HG03175 (cell line): Measurements from ENCODE around the gene KANK2.

Experiments
- ATAC-seq: cut with Tn5 transposase; IDR thresholded peaks from one replicate; pipeline ENCODE4 v1.9.1; 2021; ENCODE audit warnings: mild to moderate bottlenecking, moderate library complexity; ENCODE audit not compliant: unreplicated experiment

KANK2 gene

GRCh38 chr19:11226716-11227166, 29.4 kb upstream of the KANK2 start:
- ATAC-seq: no peak

GRCh38 chr19:11225815-11226214, 28.5 kb upstream of the KANK2 start:
- ATAC-seq: no peak

GRCh38 chr19:11225172-11225571, 27.8 kb upstream of the KANK2 start:
- ATAC-seq: no peak

DNA sequence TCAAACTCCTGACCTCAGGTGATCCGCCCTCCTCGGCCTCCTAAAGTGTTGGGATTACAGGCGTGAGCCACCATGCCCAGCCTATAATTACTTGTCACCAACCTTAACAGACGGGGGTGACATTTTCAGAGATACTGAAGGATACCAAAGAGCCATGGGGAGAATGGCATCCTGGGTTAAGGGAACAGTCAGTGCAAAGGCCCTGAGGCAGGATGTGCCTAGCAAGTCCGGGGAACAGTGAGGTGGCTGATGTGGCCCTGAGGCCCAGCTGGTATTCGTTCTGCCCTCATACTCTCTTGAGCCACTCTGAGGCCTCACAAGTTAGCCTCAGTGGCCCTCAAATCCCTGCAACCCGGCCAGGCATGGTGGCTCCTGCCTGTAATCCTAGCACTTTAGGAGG, 27.1 kb upstream of the KANK2 start:
- ATAC-seq: no peak

- ATAC-seq: no peak
Measured at GRCh38 chr19:11223200-11223599, 25.9 kb upstream of the KANK2 start.

GRCh38 chr19:11221082-11221598, 23.8 kb upstream of the KANK2 start:
- no peak for ATAC-seq

DNA sequence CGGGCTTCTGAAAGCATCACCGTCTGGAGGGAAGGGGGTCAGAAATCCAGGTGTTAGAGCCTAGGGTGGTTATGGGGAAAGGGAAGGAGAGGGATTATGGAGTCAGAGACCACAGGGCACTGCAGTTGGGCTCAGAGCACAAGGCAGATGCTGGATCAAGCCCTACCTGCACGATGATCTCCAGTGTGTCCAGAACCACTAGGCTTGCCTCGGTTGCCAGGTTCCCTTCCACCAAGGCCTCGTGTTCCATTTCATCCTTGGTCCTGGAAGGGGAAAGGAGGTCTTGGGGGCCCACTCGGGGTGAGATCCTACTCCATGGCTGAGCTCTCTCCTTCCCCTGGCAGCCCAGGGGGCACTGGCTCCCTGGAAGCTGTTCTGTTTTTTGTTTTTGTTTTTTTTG, 17.0 kb upstream of the KANK2 start:
- ATAC-seq: no peak

DNA sequence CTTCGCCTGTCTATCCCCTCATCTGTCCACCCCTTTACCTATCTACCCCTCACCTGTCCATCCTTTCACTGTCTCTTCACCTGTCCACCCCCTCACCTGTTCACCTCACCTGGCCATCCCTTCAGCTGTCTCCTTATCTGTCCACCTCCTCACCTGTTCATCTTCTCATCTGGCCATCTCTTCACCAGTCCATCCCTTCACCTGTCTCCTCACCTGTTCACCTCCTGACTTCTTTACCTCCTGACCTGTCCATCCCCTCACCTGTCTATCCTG, 13.2 kb upstream of the KANK2 start:
- no peak for ATAC-seq

DNA sequence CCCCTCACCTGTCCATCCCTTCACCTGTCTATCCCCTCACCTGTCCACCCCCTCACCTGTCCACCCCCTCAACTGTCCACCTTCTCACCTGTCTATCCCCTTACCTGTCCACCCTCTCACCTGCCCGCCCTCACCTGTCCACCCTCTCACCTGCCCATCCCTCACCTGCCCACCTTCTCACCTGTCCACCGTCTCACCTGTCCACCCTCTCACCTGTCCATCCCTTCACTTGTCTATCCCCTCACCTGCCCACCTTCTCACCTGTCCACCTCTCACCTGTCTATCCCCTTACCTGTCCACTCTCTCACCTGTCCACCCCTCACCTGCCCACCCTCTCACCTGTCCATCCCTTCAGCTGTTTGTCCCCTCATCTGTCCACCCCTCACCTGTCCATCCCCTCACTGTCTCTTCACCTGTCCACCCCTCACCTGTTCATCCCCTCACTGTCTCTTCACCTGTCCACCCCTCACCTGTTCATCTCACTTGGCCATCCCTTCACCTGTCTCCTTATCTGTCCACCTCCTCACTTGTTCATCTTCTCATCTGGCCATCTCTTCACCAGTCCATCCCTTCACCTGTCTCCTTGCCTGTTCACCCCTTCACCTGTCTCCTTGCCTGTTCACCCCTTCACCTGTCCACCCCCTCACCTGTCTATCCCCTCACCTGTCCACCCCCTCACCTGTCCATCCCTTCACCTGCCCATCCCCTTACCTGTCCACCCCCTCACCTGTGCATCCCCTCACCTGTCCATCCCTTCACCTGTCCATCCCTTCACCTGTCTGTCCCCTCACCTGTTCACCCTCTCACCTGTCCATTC, 12.7 kb upstream of the KANK2 start:
- no peak for ATAC-seq

- ATAC-seq: no peak
Measured at GRCh38 chr19:11208561-11209471, 11.5 kb upstream of the KANK2 start.

DNA sequence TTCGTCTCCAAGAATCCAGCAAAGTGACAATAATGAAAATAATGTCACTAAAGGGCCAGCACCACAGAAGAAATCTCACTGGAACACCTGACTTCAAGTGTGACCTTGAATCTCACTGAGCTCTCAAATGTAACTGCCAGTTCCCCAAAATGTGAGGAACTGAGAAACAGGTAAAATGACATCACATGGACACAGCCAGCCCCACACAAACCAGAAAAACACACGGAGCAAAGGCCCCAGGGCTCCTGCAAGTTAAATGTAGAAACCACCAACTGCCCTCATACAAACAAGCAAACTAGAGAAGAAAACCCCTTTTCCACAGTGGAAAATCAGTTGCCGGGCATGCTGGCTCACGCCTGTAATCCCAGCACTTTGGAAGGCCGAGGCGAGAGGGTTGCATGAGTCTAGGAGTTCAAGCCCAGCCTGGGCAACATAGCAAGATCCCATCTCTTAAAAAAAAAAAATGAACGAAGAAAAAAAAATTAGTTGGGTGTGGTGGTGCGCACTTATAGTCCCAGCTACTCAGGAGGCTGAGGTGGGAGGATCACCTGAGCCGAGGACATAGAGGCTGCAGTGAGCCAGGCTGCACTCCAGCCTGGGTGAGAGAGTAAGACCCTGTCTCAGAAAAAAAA, 8.7 kb upstream of the KANK2 start:
- peak; percentile 41 for ATAC-seq

DNA sequence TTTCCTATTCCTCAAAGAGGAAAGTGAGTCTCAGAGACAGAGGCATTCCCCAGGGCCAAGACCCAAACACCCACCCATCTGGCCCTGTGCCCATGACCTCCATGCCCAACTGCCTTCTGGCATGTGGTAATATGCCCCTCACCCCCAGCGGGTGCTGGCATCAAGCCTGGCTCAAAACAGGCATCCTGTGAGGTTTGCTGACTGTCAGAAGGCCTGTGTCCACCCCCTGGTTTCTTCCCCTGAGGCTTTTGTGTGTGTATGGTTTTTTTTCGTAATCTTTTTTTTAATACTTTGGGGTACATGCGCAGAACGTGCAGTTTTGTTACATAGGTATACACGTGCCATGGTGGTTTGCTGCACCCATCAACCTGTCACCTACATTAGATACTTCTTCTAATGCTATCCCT, 7.6 kb upstream of the KANK2 start:
- no peak for ATAC-seq

DNA sequence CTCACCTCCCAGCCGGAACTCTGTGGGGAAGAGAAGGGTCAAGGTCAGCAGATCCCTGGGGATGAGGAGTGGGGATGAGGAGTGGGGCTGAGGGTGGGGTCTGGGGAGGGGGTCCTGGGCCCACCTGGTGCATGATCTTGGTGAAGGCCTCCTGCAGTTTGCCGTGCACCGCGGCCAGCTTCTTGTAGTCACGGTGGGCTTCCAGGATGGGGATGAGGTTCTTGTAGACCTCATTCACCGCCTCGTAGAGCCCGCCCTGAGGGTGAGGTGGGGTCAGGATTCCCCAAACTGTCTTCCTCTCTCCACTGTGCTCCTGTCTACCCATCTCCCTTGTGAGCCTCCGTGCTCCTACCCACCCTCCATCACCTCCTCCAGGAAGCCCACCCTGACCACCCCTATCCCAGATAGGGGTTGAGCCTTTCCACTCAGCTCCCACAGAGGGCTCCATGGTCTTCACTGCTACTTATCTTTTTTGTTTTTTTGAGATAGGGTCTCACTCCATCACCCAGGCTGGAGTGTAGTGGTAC, 6.8 kb upstream of the KANK2 start:
- no peak for ATAC-seq

GRCh38 chr19:11203194-11204075, 6.1 kb upstream of the KANK2 start:
- no peak for ATAC-seq

- no peak for ATAC-seq
Measured at GRCh38 chr19:11202488-11203193, 5.3 kb upstream of the KANK2 start.

DNA sequence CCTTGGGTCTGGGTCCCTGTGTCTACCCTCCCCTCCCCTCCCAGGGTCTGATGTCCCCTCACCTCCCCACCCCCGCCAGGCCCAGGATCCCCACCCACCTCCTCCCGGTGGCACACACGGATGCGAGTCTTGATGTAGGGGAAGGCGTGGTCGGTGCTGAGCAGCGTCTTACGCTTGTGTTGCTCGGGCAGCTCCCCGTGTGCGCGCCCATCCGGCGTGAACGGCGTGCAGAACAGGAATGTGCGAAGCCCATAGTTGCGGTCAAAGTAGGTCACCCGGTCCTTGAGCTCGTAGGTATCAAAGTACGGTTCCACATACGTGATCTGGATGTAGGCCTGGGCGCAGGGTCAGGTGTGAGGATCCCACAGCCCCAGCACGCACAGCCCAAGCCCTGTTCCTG, 4.4 kb upstream of the KANK2 start:
- ATAC-seq: no peak

GRCh38 chr19:11200931-11201330, 3.6 kb upstream of the KANK2 start:
- no peak for ATAC-seq

GRCh38 chr19:11200015-11200574, 2.8 kb upstream of the KANK2 start:
- no peak for ATAC-seq

DNA sequence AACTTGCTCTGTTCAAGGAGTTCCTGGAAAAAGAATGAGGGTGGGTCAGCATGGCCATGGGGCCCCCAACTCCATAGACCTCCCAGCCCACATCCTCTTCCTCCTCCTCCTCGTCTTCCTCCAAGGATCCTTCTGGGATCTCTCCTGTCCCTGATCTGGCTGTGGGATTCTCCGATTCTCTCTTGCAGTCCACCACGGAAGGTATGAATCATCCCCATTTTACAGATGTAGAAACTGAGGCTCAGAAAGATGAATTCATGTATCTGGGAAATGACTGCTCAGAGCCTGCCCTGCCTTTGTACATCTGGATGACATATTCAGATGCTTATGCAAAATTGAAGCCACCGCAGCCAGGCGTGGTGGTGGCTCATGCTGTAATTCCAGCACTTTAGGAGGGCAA, 2.2 kb upstream of the KANK2 start:
- ATAC-seq: no peak
